ACC112 (cell line): ENCODE measurements around the gene METAP1D.

Experiments
- H2AFZ ChIP-seq: fragments of 200-600 bp; sonication (generic); one replicate; pipeline ENCODE4 v1.6.0; 2017; ENCODE audit warnings: antibody characterized with exemption, low read length; ENCODE audit not compliant: unreplicated experiment
- H3K27ac ChIP-seq: fragments of 200-600 bp; sonication (generic); 2 replicates; pipeline ENCODE4 v1.5.1; 2014; ENCODE audit warnings: low read depth, mild to moderate bottlenecking, antibody characterized with exemption, low read length, moderate library complexity
- H3K27me3 ChIP-seq: fragments of 200-600 bp; sonication (generic); 2 replicates; pipeline ENCODE4 v1.6.1; 2014; ENCODE audit warnings: mild to moderate bottlenecking, antibody characterized with exemption, low read length, moderate library complexity, mixed read lengths; ENCODE audit not compliant: insufficient read depth
- H3K36me3 ChIP-seq: fragments of 200-600 bp; sonication (generic); 2 replicates; pipeline ENCODE4 v1.6.1; 2016; ENCODE audit warnings: mild to moderate bottlenecking, antibody characterized with exemption, low read length, moderate library complexity, mixed read lengths; ENCODE audit not compliant: insufficient read depth
- H3K4me1 ChIP-seq: fragments of 200-600 bp; sonication (generic); one replicate; pipeline ENCODE4 v1.6.1; 2016; ENCODE audit warnings: low read length, mixed read lengths; ENCODE audit not compliant: insufficient read depth, unreplicated experiment, control insufficient read depth
- H3K4me3 ChIP-seq: fragments of 200-600 bp; sonication (generic); 2 replicates; pipeline ENCODE4 v1.5.1; 2014; ENCODE audit warnings: mild to moderate bottlenecking, low read depth, low read length
- H3K79me2 ChIP-seq: fragments of 200-600 bp; sonication (generic); one replicate; pipeline ENCODE4 v1.6.0; 2016; ENCODE audit warnings: low read length; ENCODE audit not compliant: control insufficient read depth, unreplicated experiment, insufficient read depth

METAP1D gene

GRCh38 chr2:172021074-172021931 lies 21.6 kb downstream of the METAP1D start:
- H3K4me3 ChIP-seq, result peak overlapping the region; percentile 66
- peak overlapping the region; percentile 32 for H3K27ac ChIP-seq
- H2AFZ ChIP-seq, result peak overlapping the region; percentile 79
- peaks cover 23% of the 10 kb centered on the region for H3K4me1 ChIP-seq
- H3K27me3 ChIP-seq, result no peaks in the 10 kb centered on the region
- no peaks in the 10 kb centered on the region for H3K79me2 ChIP-seq
- H3K36me3 ChIP-seq, result no peaks in the 10 kb centered on the region

GRCh38 chr2:172021955-172022354 lies 22.2 kb downstream of the METAP1D start:
- no peaks in the 10 kb centered on the region for H3K36me3 ChIP-seq
- peak overlapping the region; percentile 32 for H3K27ac ChIP-seq
- H3K27me3 ChIP-seq, result no peaks in the 10 kb centered on the region
- H2AFZ ChIP-seq, result peak overlapping the region; percentile 79
- H3K4me3 ChIP-seq, result peak overlapping the region; percentile 66
- peaks cover 23% of the 10 kb centered on the region for H3K4me1 ChIP-seq
- H3K79me2 ChIP-seq, result no peaks in the 10 kb centered on the region

- peak overlapping the region; percentile 36 for H2AFZ ChIP-seq
- no peaks in the 10 kb centered on the region for H3K36me3 ChIP-seq
- no peak overlapping the region for H3K27ac ChIP-seq
- no peak overlapping the region for H3K4me3 ChIP-seq
- no peaks in the 10 kb centered on the region for H3K79me2 ChIP-seq
- H3K4me1 ChIP-seq, result no peaks in the 10 kb centered on the region
- no peaks in the 10 kb centered on the region for H3K27me3 ChIP-seq
Observed at GRCh38 chr2:172031536-172031935, 31.8 kb downstream of the METAP1D start.

- Histone ChIP-seq H3K27me3 (no peaks in the 10 kb centered on the region), H3K79me2 (no peaks in the 10 kb centered on the region), H3K4me3 (no peak overlapping the region), H3K4me1 (no peaks in the 10 kb centered on the region), H3K27ac (no peak overlapping the region), H3K36me3 (no peaks in the 10 kb centered on the region), H2AFZ (no peak overlapping the region)
Observed at GRCh38 chr2:172038121-172038520, 38.4 kb downstream of the METAP1D start.

- H3K27ac ChIP-seq, result no peak overlapping the region
- no peak overlapping the region for H2AFZ ChIP-seq
- no peak overlapping the region for H3K4me3 ChIP-seq
- no peaks in the 10 kb centered on the region for H3K4me1 ChIP-seq
- no peaks in the 10 kb centered on the region for H3K79me2 ChIP-seq
- no peaks in the 10 kb centered on the region for H3K27me3 ChIP-seq
- no peaks in the 10 kb centered on the region for H3K36me3 ChIP-seq
Observed at GRCh38 chr2:172038604-172039003, 38.9 kb downstream of the METAP1D start.

- Histone ChIP-seq H3K4me3 (no peak overlapping the region), H3K4me1 (no peaks in the 10 kb centered on the region), H3K36me3 (no peaks in the 10 kb centered on the region), H3K79me2 (no peaks in the 10 kb centered on the region), H3K27ac (no peak overlapping the region), H2AFZ (no peak overlapping the region), H3K27me3 (no peaks in the 10 kb centered on the region)
Observed at GRCh38 chr2:172039011-172039704, 39.4 kb downstream of the METAP1D start.

- no peaks in the 10 kb centered on the region for H3K27me3 ChIP-seq
- no peaks in the 10 kb centered on the region for H3K79me2 ChIP-seq
- H3K4me1 ChIP-seq, result no peaks in the 10 kb centered on the region
- H3K4me3 ChIP-seq, result no peak overlapping the region
- no peaks in the 10 kb centered on the region for H3K36me3 ChIP-seq
- H3K27ac ChIP-seq, result no peak overlapping the region
- no peak overlapping the region for H2AFZ ChIP-seq
Observed at GRCh38 chr2:172040311-172040710, 40.6 kb downstream of the METAP1D start.

- Histone ChIP-seq H3K36me3 (no peaks in the 10 kb centered on the region), H3K4me1 (no peaks in the 10 kb centered on the region), H2AFZ (no peak overlapping the region), H3K27ac (no peak overlapping the region), H3K4me3 (no peak overlapping the region), H3K79me2 (no peaks in the 10 kb centered on the region), H3K27me3 (no peaks in the 10 kb centered on the region)
Observed at GRCh38 chr2:172046080-172046678, 46.4 kb downstream of the METAP1D start.

- H2AFZ ChIP-seq, result no peak overlapping the region
Observed at GRCh38 chr2:172046866-172047565, 47.3 kb downstream of the METAP1D start.

More at GRCh38 chr2:172046866-172047565, 47.3 kb downstream of the METAP1D start:
- no peak overlapping the region for H3K27ac ChIP-seq
- H3K36me3 ChIP-seq, result no peaks in the 10 kb centered on the region
- H3K27me3 ChIP-seq, result no peaks in the 10 kb centered on the region
- peaks cover 5% of the 10 kb centered on the region for H3K4me1 ChIP-seq
- no peaks in the 10 kb centered on the region for H3K79me2 ChIP-seq
- H3K4me3 ChIP-seq, result no peak overlapping the region
